Right ventricle myocardium inferior (tissue), 1 donor: ENCODE results near the gene ATN1. TPM values are rescaled to one million over a fixed set of nuclear protein-coding genes. Genes with fewer than 3 reads are reported as not detected.
A peak's percentile ranks its signal among the peaks of the same experiment; 100 is the strongest.

Experiments used
- ATAC-seq: fragments of 200-7000 bp; cut with Tn5 transposase; one replicate; pipeline ENCODE4 v1.9.1; 2020; ENCODE audit warnings: mild to moderate bottlenecking, moderate library complexity
- DNase-seq: peaks from one replicate; pipeline ENCODE4 v3.0.0; 2021; ENCODE audit errors: missing footprints
- intact Hi-C: fragments of 100-400 bp; cut with DNase I; formaldehyde crosslinking; loops from one replicate; pipeline ENCODE4 v1.11.0; 2022
- total RNA-seq: library from RNA; stranded (reverse); fragmentation: NEBNext Ultra II Directional; extraction: Animal tissue kit (Norgen Biotek cat#: 25700); gene quantifications from one replicate; pipeline ENCODE4 v1.2.1, GENCODE V29; 2021
- donor health status: DM: no; HTN: yes; CAD: no; lungs with severe emphysema.

ATN1 gene
- total RNA-seq, 1 donor from 2014 or later: 78.9 TPM

DNA sequence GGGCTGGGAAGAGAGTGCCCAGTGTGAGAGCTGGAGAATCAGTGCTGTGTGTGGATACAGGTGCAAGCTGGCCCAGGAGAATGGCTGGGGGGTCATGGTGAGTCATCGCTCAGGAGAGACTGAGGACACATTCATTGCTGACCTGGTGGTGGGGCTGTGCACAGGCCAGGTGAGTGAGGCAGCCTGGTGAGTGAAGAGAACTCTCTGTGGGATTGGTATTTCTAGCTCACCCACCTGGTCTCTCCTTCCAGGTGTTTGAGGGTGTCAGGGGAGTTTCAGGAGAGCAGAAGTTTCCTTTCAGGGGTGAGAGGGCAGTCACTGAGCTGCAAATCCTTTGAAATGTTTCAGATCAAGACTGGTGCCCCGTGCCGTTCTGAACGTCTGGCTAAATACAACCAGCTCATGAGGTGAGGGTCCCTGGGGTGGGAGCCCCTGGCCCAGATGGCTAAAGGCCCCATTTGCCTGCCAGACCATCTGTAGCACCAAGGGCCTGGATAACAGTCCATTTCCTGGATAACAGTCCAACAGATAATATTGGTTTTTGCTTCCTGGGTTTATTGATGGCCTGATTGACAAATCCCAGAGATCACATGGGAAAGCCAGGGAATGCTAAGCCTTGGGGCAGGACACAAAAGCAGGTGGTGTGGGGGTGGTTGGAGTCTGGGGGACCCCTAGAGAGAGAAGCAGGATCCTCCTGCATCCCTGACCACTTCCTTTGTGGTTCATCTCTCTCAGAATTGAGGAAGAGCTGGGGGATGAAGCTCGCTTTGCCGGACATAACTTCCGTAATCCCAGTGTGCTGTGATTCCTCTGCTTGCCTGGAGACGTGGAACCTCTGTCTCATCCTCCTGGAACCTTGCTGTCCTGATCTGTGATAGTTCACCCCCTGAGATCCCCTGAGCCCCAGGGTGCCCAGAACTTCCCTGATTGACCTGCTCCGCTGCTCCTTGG, 5.5 kb upstream of the ATN1 start:
- DNase-seq: no peak
- intact Hi-C loops: no loop called here
- ATAC-seq: no peak

GRCh38 chr12:6923003-6923732, 4.6 kb upstream of the ATN1 start:
- DNase-seq: no peak
- intact Hi-C loops: no loop called here
- ATAC-seq: no peak

DNA sequence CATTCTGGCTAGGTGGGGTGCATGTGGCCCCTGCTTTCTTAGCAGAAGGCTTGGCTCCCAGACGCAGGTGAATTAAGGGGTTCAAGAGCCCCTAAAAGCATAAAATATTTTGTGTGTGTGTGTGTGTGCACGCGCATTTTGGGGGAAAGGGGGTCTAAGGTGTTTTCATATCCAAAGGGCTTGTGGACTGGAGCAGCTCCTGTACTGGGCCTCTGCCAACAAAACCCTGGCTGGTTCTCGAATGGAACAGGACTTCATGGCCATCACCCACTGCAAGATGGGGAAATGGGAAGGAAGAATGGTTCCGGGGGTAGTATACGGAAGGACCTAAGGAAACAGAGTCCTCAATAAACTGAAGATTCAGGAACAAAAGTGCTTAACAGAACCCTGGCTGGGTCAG, 3.9 kb upstream of the ATN1 start:
- DNase-seq: no peak
- intact Hi-C loops: loop anchor here (2.0 kb wide), 2 partner anchors 19 to 169 kb away; partner anchors contain the start of genes C1R and LRRC23
- ATAC-seq: no peak

GRCh38 chr12:6925239-6925539, 2.6 kb upstream of the ATN1 start:
- no peak for ATAC-seq
- no peak for DNase-seq
- intact Hi-C loops: loop anchor here (2.0 to 5.0 kb wide), 4 partner anchors 20 to 187 kb away; partner anchors contain the start of genes C1R, LPCAT3 and LRRC23

DNA sequence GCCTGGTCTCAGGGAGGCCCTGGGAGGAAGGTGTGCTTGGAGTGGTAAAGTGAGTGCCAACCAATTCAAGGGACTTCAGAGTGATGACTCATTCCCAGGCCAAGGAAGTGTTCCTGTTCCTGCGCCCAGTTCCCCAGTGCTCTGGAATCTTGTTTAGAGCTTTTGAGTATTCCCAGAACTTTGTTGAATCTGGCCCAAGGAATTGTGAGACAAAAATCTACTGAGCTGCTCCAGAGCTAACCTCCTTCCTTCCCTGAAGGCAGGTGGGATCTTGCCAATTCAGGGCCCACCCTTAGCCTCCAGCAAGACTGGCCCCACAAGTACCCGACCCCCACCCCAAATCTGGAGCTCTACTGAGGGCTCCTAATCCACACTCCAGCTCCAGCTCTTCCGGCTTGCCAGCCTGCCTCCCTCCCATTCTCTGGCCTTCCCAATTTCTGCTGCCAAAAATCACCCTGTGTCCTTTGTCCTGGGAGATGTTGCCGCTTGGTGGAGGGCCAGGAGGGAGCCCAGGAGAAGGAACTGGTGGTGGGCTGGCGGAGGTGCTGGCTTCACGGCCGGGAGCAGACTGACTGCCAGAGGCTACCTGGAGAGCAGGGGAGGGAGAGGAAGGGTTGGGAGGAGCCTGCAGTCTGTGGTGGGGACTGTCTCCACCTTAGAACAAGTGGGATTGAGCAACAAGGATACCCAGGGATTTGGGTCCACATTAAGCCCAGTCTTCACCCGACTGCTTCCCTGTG, 2.0 kb upstream of the ATN1 start:
- ATAC-seq (peak; percentile 50), DNase-seq (peak; percentile 80)
- intact Hi-C loops: loop anchor here (2.0 to 5.0 kb wide), 5 partner anchors 17 to 187 kb away; partner anchors contain the start of genes C1R, LPCAT3, LRRC23 and RNU7-1

GRCh38 chr12:6928022-6928702, 403 bp downstream of the ATN1 start:
- no peak for ATAC-seq
- intact Hi-C loops: loop anchor here (5.0 kb wide), 2 partner anchors 89 to 184 kb away; partner anchors contain the start of gene LPCAT3
- peak; percentile 64 for DNase-seq

GRCh38 chr12:6928703-6929407, 1.1 kb downstream of the ATN1 start:
- ATAC-seq: no peak
- intact Hi-C loops: loop anchor here (5.0 kb wide), 2 partner anchors 88 to 183 kb away; partner anchors contain the start of gene LPCAT3
- no peak for DNase-seq

DNA sequence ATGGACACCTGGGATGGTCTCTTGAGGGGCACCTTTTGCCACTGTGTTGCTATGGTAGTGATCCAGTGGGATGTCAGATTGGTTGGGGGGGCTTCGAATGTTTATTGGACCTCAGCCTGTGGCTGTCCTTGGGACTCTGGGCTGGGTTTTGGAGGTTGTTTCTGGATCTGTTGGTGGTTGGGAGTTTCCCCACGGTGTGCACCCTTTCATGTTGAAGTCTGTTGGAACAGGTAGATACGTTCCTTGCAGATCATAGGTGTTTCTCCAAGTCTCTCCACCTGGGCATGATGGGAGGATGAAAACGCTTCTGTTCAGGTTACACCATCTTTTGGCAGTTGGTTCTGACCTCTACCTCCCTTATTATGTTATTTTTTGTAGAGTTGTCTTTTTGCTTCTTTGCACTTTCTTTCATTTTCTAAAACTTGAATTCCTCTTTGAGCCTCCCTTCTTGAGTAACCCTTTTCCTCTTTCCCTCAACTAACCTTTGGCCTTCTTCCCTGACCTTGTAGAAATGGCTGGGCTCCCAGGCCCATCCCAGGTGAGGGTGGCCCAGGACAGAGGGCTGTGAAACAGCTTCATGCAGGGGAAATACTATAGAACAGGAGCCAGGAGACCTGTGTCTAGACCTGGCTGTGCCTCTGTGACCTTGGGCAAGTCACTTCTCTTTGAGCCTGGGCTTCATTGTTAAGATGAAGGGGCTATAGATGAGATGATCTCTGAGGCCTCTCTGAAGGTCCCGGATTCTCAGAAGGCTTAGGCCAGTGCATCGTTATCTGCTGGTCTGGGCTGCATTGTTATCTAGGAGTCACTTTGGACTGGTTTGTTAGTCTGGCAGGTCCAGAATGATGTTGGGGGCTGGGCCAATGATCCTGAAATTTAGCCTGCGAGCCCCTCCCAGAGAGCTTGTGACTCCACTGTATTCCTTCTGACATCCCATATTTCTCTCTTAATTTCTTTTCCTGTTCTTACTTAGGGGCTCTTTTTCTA, 2.0 kb downstream of the ATN1 start:
- intact Hi-C loops: loop anchor here (5.0 kb wide), 2 partner anchors 88 to 183 kb away; partner anchors contain the start of gene LPCAT3
- ATAC-seq (no peak), DNase-seq (no peak)

DNA sequence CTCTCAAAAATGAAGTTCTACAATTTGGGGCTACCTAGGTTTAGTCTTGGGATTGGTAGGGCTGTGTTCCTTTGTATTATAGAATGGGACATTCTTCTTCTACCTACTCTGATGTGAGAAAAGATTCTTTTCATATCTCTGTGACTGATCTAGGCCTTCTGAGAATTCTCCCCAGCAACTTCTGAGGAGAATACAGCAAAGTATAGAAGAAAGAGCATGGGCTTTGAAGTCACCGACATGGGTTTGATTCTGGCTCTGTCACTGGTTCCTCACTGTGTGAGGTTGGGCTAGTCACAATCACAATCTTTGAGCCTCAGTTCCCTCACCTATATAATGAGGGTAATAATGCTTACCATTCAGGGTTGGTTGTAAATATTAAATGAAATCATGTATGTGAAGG, 5.0 kb downstream of the ATN1 start:
- ATAC-seq (no peak), DNase-seq (no peak)
- intact Hi-C loops: no loop called here

GRCh38 chr12:6934110-6934509, 6.4 kb downstream of the ATN1 start:
- ATAC-seq: no peak
- intact Hi-C loops: no loop called here
- peak; percentile 69 for DNase-seq

DNA sequence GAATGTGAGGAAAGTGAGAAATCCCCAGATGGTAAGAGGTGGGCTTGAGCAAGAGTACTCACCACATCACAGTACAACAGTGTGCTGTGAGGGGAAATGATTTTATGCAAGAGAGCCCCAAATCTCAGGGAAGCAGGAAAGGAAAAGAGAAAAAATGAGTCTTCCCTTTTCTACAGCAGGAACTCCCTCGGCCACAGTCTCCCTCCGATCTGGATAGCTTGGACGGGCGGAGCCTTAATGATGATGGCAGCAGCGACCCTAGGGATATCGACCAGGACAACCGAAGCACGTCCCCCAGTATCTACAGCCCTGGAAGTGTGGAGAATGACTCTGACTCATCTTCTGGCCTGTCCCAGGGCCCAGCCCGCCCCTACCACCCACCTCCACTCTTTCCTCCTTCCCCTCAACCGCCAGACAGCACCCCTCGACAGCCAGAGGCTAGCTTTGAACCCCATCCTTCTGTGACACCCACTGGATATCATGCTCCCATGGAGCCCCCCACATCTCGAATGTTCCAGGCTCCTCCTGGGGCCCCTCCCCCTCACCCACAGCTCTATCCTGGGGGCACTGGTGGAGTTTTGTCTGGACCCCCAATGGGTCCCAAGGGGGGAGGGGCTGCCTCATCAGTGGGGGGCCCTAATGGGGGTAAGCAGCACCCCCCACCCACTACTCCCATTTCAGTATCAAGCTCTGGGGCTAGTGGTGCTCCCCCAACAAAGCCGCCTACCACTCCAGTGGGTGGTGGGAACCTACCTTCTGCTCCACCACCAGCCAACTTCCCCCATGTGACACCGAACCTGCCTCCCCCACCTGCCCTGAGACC, 7.8 kb downstream of the ATN1 start:
- ATAC-seq (peak; percentile 2), DNase-seq (no peak)
- intact Hi-C loops: no loop called here

DNA sequence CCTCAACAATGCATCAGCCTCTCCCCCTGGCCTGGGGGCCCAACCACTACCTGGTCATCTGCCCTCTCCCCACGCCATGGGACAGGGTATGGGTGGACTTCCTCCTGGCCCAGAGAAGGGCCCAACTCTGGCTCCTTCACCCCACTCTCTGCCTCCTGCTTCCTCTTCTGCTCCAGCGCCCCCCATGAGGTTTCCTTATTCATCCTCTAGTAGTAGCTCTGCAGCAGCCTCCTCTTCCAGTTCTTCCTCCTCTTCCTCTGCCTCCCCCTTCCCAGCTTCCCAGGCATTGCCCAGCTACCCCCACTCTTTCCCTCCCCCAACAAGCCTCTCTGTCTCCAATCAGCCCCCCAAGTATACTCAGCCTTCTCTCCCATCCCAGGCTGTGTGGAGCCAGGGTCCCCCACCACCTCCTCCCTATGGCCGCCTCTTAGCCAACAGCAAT, 8.5 kb downstream of the ATN1 start:
- DNase-seq (no peak), ATAC-seq (no peak)
- intact Hi-C loops: no loop called here

- ATAC-seq (peak; percentile 6), DNase-seq (no peak)
- intact Hi-C loops: no loop called here
Measured at GRCh38 chr12:6936636-6937480, 9.1 kb downstream of the ATN1 start.

DNA sequence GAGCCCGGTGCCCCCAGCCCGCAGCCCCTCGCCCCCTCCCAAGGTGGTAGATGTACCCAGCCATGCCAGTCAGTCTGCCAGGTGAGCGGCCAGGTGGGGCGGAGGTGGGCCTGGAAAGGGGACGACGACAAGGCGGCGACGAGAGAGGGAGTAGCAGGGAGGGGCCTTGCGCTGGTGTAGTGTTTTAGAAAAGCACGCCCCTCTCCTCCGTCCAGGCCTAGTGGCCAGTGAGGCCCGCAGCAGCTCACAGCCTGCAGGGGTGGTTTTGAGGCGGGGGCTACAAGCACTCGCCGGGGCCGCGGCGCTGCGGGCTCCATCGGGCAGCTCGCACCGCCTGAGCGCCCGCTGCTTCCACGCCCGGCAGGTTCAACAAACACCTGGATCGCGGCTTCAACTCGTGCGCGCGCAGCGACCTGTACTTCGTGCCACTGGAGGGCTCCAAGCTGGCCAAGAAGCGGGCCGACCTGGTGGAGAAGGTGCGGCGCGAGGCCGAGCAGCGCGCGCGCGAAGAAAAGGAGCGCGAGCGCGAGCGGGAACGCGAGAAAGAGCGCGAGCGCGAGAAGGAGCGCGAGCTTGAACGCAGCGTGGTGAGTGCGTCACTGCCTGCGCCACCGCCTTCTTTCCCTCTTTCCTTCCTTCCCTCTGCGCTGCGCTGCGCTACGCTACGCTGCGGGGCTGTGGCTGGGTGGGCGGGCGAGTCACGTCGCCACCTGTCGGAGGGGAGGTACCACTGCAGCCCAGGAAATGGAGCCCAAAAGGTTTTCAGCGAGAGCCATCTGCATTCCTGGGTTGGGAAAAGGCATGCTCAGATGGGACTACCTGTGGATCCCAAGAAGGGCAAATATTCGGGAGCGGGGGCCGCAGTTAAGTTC, 10.0 kb downstream of the ATN1 start:
- ATAC-seq (peak; percentile 88), DNase-seq (peak; percentile 98)
- intact Hi-C loops: no loop called here
